NT2/D1 (cell line): ENCODE measurements around the gene RAB22A.

Experiments
- YY1 ChIP-seq: IDR thresholded peaks from 2 replicates; pipeline ENCODE4 v1.6.1; 2011; ENCODE audit not compliant: insufficient read length, insufficient read depth
- ZNF274 ChIP-seq: IDR thresholded peaks from 2 replicates; pipeline ENCODE4 v1.6.1; 2011; ENCODE audit warnings: mild to moderate bottlenecking, low read depth, low read length

- TF ChIP-seq YY1: no peak
- no peak for TF ChIP-seq ZNF274
These were observed 40.1 kb downstream of the RAB22A start for GRCh38 chr20:58349570-58349969.
